GM23338 (cell line): Measurements from ENCODE around the gene HORMAD2. TPM values are rescaled to one million over a fixed set of nuclear protein-coding genes. Genes with fewer than 3 reads are reported as not detected.
"Not testable (repeated sequence)": the region's sequence is repeated elsewhere in the genome, so short reads cannot be mapped to it uniquely, and the experiment has no call there.

ENCODE experiments used
- ATAC-seq: fragments of 200-7000 bp; cut with Tn5 transposase; 3 replicates; pipeline ENCODE4 v1.9.1; 2020
- DNase-seq: peaks from one replicate; pipeline ENCODE4 v3.0.0-alpha.2; 2015; ENCODE audit warnings: low spot score
- H2AFZ ChIP-seq: fragments of 200-600 bp; sonication (generic); 2 replicates; pipeline ENCODE4 v1.8.0; 2016; ENCODE audit warnings: antibody characterized with exemption, mild to moderate bottlenecking, moderate library complexity
- H3F3A ChIP-seq: fragments of 200-600 bp; sonication (generic); replicated peaks from 2 replicates; pipeline ENCODE4 v1.8.0; 2017; ENCODE audit warnings: antibody characterized with exemption, mixed run types, low read depth
- H3K27ac ChIP-seq: fragments of 200-600 bp; sonication (generic); 2 replicates; pipeline ENCODE4 v1.6.1; 2016; ENCODE audit warnings: low read depth
- H3K27me3 ChIP-seq: fragments of 200-600 bp; sonication (generic); 2 replicates; pipeline ENCODE4 v1.8.0; 2016; ENCODE audit warnings: mild to moderate bottlenecking, mixed run types, moderate library complexity; ENCODE audit not compliant: insufficient read depth
- H3K36me3 ChIP-seq: fragments of 200-600 bp; sonication (generic); 2 replicates; pipeline ENCODE4 v1.8.0; 2016; ENCODE audit warnings: mild to moderate bottlenecking; ENCODE audit not compliant: insufficient read depth
- H3K4me1 ChIP-seq: fragments of 200-600 bp; sonication (generic); 2 replicates; pipeline ENCODE4 v1.8.0; 2016; ENCODE audit warnings: mild to moderate bottlenecking, moderate library complexity; ENCODE audit not compliant: insufficient read depth
- H3K4me2 ChIP-seq: fragments of 200-600 bp; sonication (generic); 2 replicates; pipeline ENCODE4 v1.7.1; 2017; ENCODE audit warnings: mixed run types
- H3K4me3 ChIP-seq: fragments of 200-600 bp; sonication (generic); 2 replicates; pipeline ENCODE4 v1.6.1; 2016; ENCODE audit warnings: mixed run types
- H3K79me2 ChIP-seq: fragments of 200-600 bp; sonication (generic); replicated peaks from 2 replicates; pipeline ENCODE4 v1.8.0; 2017; ENCODE audit warnings: mild to moderate bottlenecking; ENCODE audit not compliant: insufficient read depth
- H3K9me2 ChIP-seq: fragments of 200-600 bp; sonication (generic); 2 replicates; pipeline ENCODE4 v1.8.0; 2017; ENCODE audit not compliant: insufficient read depth
- H4K20me1 ChIP-seq: fragments of 200-600 bp; sonication (generic); replicated peaks from 2 replicates; pipeline ENCODE4 v1.8.0; 2017; ENCODE audit warnings: mild to moderate bottlenecking; ENCODE audit not compliant: insufficient read depth
- H3K27ac Mint-ChIP-seq: 2 replicates; pipeline ENCODE4 v1.8.0; 2020; ENCODE audit warnings: inconsistent platforms, mild to moderate bottlenecking, moderate library complexity, mixed read lengths
- H3K27me3 Mint-ChIP-seq: 3 replicates; pipeline ENCODE4 v1.8.0; 2022; ENCODE audit warnings: low read depth, mild to moderate bottlenecking, moderate library complexity, mixed read lengths, inconsistent platforms; ENCODE audit not compliant: insufficient read depth, poor library complexity
- H3K36me3 Mint-ChIP-seq: 3 replicates; pipeline ENCODE4 v1.8.0; 2021; ENCODE audit warnings: low read depth, mild to moderate bottlenecking, inconsistent platforms, moderate library complexity, mixed read lengths
- H3K4me1 Mint-ChIP-seq: 3 replicates; pipeline ENCODE4 v1.8.0; 2020; ENCODE audit warnings: mild to moderate bottlenecking, inconsistent platforms, mixed read lengths
- H3K4me3 Mint-ChIP-seq: 3 replicates; pipeline ENCODE4 v1.8.0; 2021; ENCODE audit warnings: moderate library complexity, mild to moderate bottlenecking, inconsistent platforms, mixed read lengths
- H3K9me3 Mint-ChIP-seq: 3 replicates; pipeline ENCODE4 v1.8.0; 2020; ENCODE audit warnings: moderate library complexity, mild to moderate bottlenecking, inconsistent platforms, mixed read lengths
- CREB1 ChIP-seq: fragments of 250-450 bp; sonication (Bioruptor Pico); IDR thresholded peaks from 2 replicates; pipeline ENCODE4 v1.5.0; 2020; ENCODE audit warnings: low read depth, mild to moderate bottlenecking, moderate library complexity
- EZH2 ChIP-seq: fragments of 200-600 bp; sonication (generic); IDR thresholded peaks from one replicate; pipeline ENCODE4 v1.8.0; 2017; ENCODE audit warnings: antibody characterized with exemption, mild to moderate bottlenecking, low read depth; ENCODE audit not compliant: unreplicated experiment
- EZH2phosphoT487 ChIP-seq: fragments of 200-600 bp; sonication (generic); IDR thresholded peaks from one replicate; pipeline ENCODE4 v1.8.1; 2018; ENCODE audit warnings: antibody characterized with exemption; ENCODE audit not compliant: unreplicated experiment
- NANOG ChIP-seq: IDR thresholded peaks from 2 replicates; pipeline ENCODE4 v1.6.1; 2016; ENCODE audit warnings: antibody characterized with exemption, borderline replicate concordance
- POLR2AphosphoS5 ChIP-seq: IDR thresholded peaks from 2 replicates; pipeline ENCODE4 v1.6.1; 2016; ENCODE audit warnings: antibody characterized with exemption, low read depth
- ZNF114 ChIP-seq: fragments of 250-450 bp; sonication (Bioruptor Pico); IDR thresholded peaks from 2 replicates; pipeline ENCODE4 v1.5.0; 2020; ENCODE audit warnings: mild to moderate bottlenecking, moderate library complexity
- polyA plus RNA-seq: library from polyadenylated mRNA; unstranded; fragments of >200 nt; fragmentation: Nextera tagmentation; extraction: Ambion mirVana; gene quantifications from 2 replicates; pipeline ENCODE4 v1.2.1, GENCODE V29; 2016
- total RNA-seq: library from RNA; depleted of rRNA; stranded (reverse); fragments of >200 nt; shearing (Covaris generic); gene quantifications from 2 replicates; pipeline ENCODE4 v1.2.3, GENCODE V29; 2014
- TF ChIP-seq, protein P1 (sequence below), 2 experiments: fragments of 200-600 bp in 1 of 2; sonication (generic) in 1 of 2; conservative IDR thresholded peaks; 2 replicates each; pipeline versions ENCODE4 v1.5.1 to v1.6.1; 2016 to 2017; ENCODE audit warnings: antibody characterized with exemption in 2 of 2, low read depth in 2 of 2, mild to moderate bottlenecking in 2 of 2, moderate library complexity in 1 of 2
- TF ChIP-seq, protein P2 (sequence below): IDR thresholded peaks from one replicate; pipeline ENCODE4 v1.6.1; 2018; ENCODE audit warnings: antibody characterized with exemption; ENCODE audit not compliant: unreplicated experiment

HORMAD2 gene
- total and polyA plus RNA-seq, 2 experiments from 2014 or later, result 0.40 TPM; not detected in 1

DNA sequence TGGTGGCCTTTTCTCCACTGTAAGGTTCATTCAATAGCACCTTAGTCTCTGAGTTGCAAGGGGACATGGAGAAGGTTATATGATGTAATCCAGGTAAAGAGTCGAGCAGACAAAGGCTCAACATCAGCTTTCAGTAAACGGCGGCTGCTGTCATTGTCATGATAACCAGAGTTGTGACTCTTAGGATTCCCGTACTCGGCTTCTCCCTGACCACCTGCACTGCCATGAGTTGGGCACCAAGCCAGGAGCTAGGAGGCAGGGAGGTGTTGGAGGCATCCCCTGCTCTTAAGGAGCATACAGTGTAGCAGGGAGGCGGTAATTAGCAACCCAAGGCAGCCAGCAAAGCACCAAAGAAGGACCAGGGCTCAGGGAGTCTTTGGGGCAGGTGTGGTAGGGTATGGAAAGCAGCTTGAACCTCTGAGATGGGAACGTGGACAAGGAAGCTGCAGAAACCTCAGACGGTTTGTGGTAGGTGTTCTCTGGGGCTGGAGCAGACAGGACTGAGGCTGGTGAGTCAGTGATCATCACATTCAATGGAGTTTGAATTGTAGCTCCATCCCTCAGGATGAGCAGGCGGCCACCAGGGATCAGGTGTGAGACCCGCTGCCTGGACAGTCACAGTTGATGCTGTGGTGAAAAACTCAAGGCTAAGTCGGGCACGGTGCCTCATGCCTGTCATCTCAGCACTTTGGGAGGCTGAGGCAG is 134.6 kb downstream of the HORMAD2 start (continued):
- no peak for TF ChIP-seq EZH2
- no peak for TF ChIP-seq POLR2AphosphoS5
- no peak for TF ChIP-seq NANOG
- TF ChIP-seq, protein P1, sequence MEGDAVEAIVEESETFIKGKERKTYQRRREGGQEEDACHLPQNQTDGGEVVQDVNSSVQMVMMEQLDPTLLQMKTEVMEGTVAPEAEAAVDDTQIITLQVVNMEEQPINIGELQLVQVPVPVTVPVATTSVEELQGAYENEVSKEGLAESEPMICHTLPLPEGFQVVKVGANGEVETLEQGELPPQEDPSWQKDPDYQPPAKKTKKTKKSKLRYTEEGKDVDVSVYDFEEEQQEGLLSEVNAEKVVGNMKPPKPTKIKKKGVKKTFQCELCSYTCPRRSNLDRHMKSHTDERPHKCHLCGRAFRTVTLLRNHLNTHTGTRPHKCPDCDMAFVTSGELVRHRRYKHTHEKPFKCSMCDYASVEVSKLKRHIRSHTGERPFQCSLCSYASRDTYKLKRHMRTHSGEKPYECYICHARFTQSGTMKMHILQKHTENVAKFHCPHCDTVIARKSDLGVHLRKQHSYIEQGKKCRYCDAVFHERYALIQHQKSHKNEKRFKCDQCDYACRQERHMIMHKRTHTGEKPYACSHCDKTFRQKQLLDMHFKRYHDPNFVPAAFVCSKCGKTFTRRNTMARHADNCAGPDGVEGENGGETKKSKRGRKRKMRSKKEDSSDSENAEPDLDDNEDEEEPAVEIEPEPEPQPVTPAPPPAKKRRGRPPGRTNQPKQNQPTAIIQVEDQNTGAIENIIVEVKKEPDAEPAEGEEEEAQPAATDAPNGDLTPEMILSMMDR (conservative IDR thresholded peaks at IDR 0.05; ENCODE audit: low read depth in 2 of 2), result no peak
- TF ChIP-seq ZNF114 (CRISPR knock-in tag), result no peak
- TF ChIP-seq EZH2phosphoT487, result no peak
- TF ChIP-seq, protein P2, sequence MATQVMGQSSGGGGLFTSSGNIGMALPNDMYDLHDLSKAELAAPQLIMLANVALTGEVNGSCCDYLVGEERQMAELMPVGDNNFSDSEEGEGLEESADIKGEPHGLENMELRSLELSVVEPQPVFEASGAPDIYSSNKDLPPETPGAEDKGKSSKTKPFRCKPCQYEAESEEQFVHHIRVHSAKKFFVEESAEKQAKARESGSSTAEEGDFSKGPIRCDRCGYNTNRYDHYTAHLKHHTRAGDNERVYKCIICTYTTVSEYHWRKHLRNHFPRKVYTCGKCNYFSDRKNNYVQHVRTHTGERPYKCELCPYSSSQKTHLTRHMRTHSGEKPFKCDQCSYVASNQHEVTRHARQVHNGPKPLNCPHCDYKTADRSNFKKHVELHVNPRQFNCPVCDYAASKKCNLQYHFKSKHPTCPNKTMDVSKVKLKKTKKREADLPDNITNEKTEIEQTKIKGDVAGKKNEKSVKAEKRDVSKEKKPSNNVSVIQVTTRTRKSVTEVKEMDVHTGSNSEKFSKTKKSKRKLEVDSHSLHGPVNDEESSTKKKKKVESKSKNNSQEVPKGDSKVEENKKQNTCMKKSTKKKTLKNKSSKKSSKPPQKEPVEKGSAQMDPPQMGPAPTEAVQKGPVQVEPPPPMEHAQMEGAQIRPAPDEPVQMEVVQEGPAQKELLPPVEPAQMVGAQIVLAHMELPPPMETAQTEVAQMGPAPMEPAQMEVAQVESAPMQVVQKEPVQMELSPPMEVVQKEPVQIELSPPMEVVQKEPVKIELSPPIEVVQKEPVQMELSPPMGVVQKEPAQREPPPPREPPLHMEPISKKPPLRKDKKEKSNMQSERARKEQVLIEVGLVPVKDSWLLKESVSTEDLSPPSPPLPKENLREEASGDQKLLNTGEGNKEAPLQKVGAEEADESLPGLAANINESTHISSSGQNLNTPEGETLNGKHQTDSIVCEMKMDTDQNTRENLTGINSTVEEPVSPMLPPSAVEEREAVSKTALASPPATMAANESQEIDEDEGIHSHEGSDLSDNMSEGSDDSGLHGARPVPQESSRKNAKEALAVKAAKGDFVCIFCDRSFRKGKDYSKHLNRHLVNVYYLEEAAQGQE, result no peak
- no peak for TF ChIP-seq CREB1 (CRISPR knock-in tag)

DNA sequence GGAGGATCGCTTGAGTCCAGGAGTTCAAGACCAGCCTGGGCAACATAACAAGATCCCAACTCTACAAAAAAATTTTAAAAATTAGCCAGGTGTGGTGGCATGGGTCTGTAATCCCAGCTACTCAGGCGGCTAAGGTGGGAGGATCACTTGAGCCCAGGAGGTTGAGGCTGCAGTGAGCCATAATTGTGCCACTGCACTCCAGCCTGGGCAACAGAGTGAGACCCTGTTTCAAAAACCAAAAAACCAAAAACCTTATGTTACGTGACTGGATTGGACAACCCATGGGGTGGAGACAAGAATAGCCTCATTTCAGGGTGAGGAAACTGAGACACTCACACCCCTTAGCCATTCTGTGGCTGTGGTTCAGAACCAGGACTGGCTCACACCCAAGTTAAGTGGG is 136.0 kb downstream of the HORMAD2 start:
- not testable (repeated sequence) for H3K36me3 Mint-ChIP-seq

DNA sequence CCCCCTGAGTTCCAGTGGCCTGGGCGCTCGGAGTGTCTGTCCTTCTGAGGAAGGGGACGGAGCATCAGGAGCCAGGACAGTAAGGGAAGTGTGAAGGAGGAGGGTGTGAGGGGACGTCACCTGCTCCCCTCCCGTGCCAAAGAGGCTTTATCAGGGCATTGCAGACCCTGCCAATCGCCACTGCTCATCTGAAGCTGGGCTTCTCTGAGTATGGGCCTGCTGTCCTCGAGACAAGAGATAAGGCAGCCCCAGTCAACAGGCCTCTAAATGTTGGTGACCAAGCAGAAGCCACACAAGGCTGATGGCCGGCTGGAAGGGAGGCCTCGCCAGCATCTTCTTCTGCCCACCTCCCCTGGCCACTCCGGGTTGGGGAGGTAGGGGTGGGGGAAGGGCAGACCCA is 136.4 kb downstream of the HORMAD2 start:
- Histone ChIP-seq H2AFZ (no peak overlapping the region), H3F3A (no peaks in the 10 kb centered on the region), H3K27ac (no peak overlapping the region), H3K4me3 (no peak overlapping the region), H3K79me2 (no peaks in the 10 kb centered on the region), H3K4me1 (peaks cover 7% of the 10 kb centered on the region), H3K27me3 (no peaks in the 10 kb centered on the region), H3K36me3 (no peaks in the 10 kb centered on the region), H3K4me2 (no peak overlapping the region), H3K9me2 (no peaks in the 10 kb centered on the region), H4K20me1 (no peaks in the 10 kb centered on the region)
- DNase-seq, result no peak
- Mint-ChIP-seq H3K9me3 (no peaks in the 10 kb centered on the region), H3K4me3 (no peak overlapping the region), H3K36me3 (no peaks in the 10 kb centered on the region), H3K27ac (no peak overlapping the region), H3K27me3 (peaks cover 15% of the 10 kb centered on the region), H3K4me1 (peaks cover 16% of the 10 kb centered on the region)
- no peak for ATAC-seq
- TF ChIP-seq, protein P2, result no peak
- TF ChIP-seq EZH2 (no peak), POLR2AphosphoS5 (no peak), NANOG (no peak), ZNF114 (CRISPR knock-in tag) (no peak)
- TF ChIP-seq, protein P1 (conservative IDR thresholded peaks at IDR 0.05; ENCODE audit: low read depth in 2 of 2), result no peak

More for the DNA sequence above, 136.0 kb downstream of the HORMAD2 start:
- not testable (repeated sequence) for H3K4me2 ChIP-seq, H3K9me3 Mint-ChIP-seq, H3K4me3 Mint-ChIP-seq, DNase-seq, H3K36me3 ChIP-seq, H3K27ac ChIP-seq, H2AFZ ChIP-seq, ATAC-seq, H3F3A ChIP-seq, H3K27me3 ChIP-seq, H3K27ac Mint-ChIP-seq, H3K9me2 ChIP-seq, H3K79me2 ChIP-seq, H4K20me1 ChIP-seq, H3K4me1 ChIP-seq, H3K4me3 ChIP-seq
- peaks cover 15% of the 10 kb centered on the region for H3K27me3 Mint-ChIP-seq
- peaks cover 16% of the 10 kb centered on the region for H3K4me1 Mint-ChIP-seq
